Endothelial cell of umbilical vein (primary cell): Measurements from ENCODE around the gene SEMA3E. TPM values are rescaled to one million over a fixed set of nuclear protein-coding genes. Genes with fewer than 3 reads are reported as not detected.

Experiments
- BruUV-seq: library from RNA; stranded (reverse); fragments of 400-500 nt; replicated peaks from 2 replicates; lab custom pipeline; 2021; lab: Mats Ljungman, UMichigan
- CTCF ChIA-PET: fragments of 300-600, 350-600 bp; sonication (Branson Sonifier 250); formaldehyde crosslinking; loops from one replicate; lab custom pipeline; 2021; ENCODE audit warnings: antibody characterized with exemption, inconsistent platforms; lab: Charles Lee
- POLR2A ChIA-PET: fragments of 300-600, 350-600 bp; sonication (Branson Sonifier 250); formaldehyde crosslinking; loops from one replicate; lab custom pipeline; 2021; ENCODE audit warnings: antibody characterized with exemption, inconsistent platforms; lab: Charles Lee
- DNase-seq: peaks from one replicate; pipeline ENCODE4 v3.0.0-alpha.2; 2011; ENCODE audit warnings: low read depth, low spot score
- FAIRE-seq: peaks from 2 replicates; lab custom pipeline; 2011; peaks lifted over from hg19 to GRCh38; lab: Jason Lieb, UNC
- H2AFZ ChIP-seq: 2 replicates; pipeline ENCODE4 v1.6.0; 2012; ENCODE audit warnings: low read depth, low read length, control low read depth, inconsistent platforms
- H3K27ac ChIP-seq: 2 replicates; pipeline ENCODE4 v1.5.1; 2011; ENCODE audit warnings: low read depth, mild to moderate bottlenecking, control low read depth, low read length, moderate library complexity; ENCODE audit not compliant: insufficient read depth
- H3K27me3 ChIP-seq, 2 experiments: 2 replicates each; pipeline versions ENCODE4 v1.6.0 to v1.6.1; 2011; ENCODE audit warnings: low read length in 2 of 2, mixed read lengths in 1 of 2; ENCODE audit not compliant: control insufficient read depth in 2 of 2, insufficient read depth in 2 of 2
- H3K36me3 ChIP-seq, 2 experiments: 2 replicates in 1 of 2; 3 replicates in 1 of 2; pipeline ENCODE4 v1.5.1; 2011; ENCODE audit warnings: low read length in 2 of 2, mild to moderate bottlenecking in 1 of 2, moderate library complexity in 1 of 2; ENCODE audit not compliant: control insufficient read depth in 2 of 2, insufficient read depth in 2 of 2; ENCODE audit errors: extremely low read depth in 1 of 2
- H3K4me1 ChIP-seq: 3 replicates; pipeline ENCODE4 v1.5.1; 2011; ENCODE audit warnings: mild to moderate bottlenecking, low read length; ENCODE audit not compliant: control insufficient read depth, insufficient read depth; ENCODE audit errors: extremely low read depth
- H3K4me2 ChIP-seq: 2 replicates; pipeline ENCODE4 v1.6.1; 2011; ENCODE audit warnings: low read length, control low read depth, mixed read lengths; ENCODE audit not compliant: insufficient read depth
- H3K4me3 ChIP-seq, 3 experiments: fragments of 200-600 bp in 1 of 3; sonication (generic), shearing (Covaris generic) in 1 of 3; replicated peaks in 1 of 3; 2 replicates each; pipeline ENCODE4 v1.5.1; 2011 to 2016; ENCODE audit warnings: control low read depth in 3 of 3, low read length in 3 of 3, mild to moderate bottlenecking in 2 of 3, inconsistent platforms in 1 of 3, low read depth in 1 of 3, moderate library complexity in 1 of 3; ENCODE audit not compliant: insufficient read depth in 1 of 3
- H3K79me2 ChIP-seq: 2 replicates; pipeline ENCODE4 v1.6.0; 2012; ENCODE audit warnings: low read length, inconsistent platforms; ENCODE audit not compliant: control insufficient read depth, insufficient read depth
- H3K9ac ChIP-seq: replicated peaks from 2 replicates; pipeline ENCODE3; 2011; ENCODE audit warnings: low read length, control low read depth; ENCODE audit not compliant: insufficient read depth; ENCODE audit errors: extremely low read depth
- H3K9me1 ChIP-seq: replicated peaks from 3 replicates; pipeline ENCODE4 v1.6.0; 2011; ENCODE audit warnings: mild to moderate bottlenecking, low read length; ENCODE audit not compliant: control insufficient read depth, insufficient read depth; ENCODE audit errors: extremely low read depth
- H3K9me3 ChIP-seq: replicated peaks from 2 replicates; pipeline ENCODE4 v1.5.1; 2012; ENCODE audit warnings: low read length, inconsistent platforms; ENCODE audit not compliant: control insufficient read depth, insufficient read depth
- H4K20me1 ChIP-seq: replicated peaks from 2 replicates; pipeline ENCODE3; 2011; ENCODE audit warnings: mild to moderate bottlenecking, low read length; ENCODE audit not compliant: control insufficient read depth, insufficient read depth; ENCODE audit errors: extremely low read depth
- GATA2 ChIP-seq: IDR thresholded peaks from 2 replicates; pipeline ENCODE4 v1.7.0; 2011; ENCODE audit warnings: low read depth, mild to moderate bottlenecking, moderate library complexity, mixed read lengths, low read length; ENCODE audit not compliant: insufficient read length, insufficient read depth
- JUN ChIP-seq: IDR thresholded peaks from 2 replicates; pipeline ENCODE4 v1.6.1; 2011; ENCODE audit warnings: borderline replicate concordance, low read depth; ENCODE audit not compliant: insufficient read length, insufficient read depth
- MAX ChIP-seq: IDR thresholded peaks from 2 replicates; pipeline ENCODE4 v1.6.1; 2011; ENCODE audit not compliant: insufficient read depth, insufficient read length
- MYC ChIP-seq: IDR thresholded peaks from one replicate; pipeline ENCODE4 v1.6.1; 2011; ENCODE audit warnings: mild to moderate bottlenecking, low read depth, low read length
- POLR2A ChIP-seq: IDR thresholded peaks from 2 replicates; pipeline ENCODE4 v1.6.1; 2012; ENCODE audit warnings: low read depth, mild to moderate bottlenecking, control low read depth, low read length
- POLR2AphosphoS5 ChIP-seq: IDR thresholded peaks from 2 replicates; pipeline ENCODE4 v1.6.1; 2012; ENCODE audit warnings: low read depth, mild to moderate bottlenecking, control low read depth, low read length, moderate library complexity; ENCODE audit not compliant: insufficient read depth
- dilution Hi-C: fragments of 300-500 bp; cut with MboI; formaldehyde crosslinking; loops from one replicate; pipeline ENCODE4 v1.15.0; 2019; ENCODE audit warnings: low sequenced_read_pairs; ENCODE audit not compliant: extremely low pct_ligation_motif_present
- intact Hi-C: fragments of 100-400 bp; cut with micrococcal nuclease; formaldehyde crosslinking; loops from one replicate; pipeline ENCODE4 v1.10.0; 2022
- polyA plus RNA-seq, 4 experiments: library from polyadenylated mRNA; depleted of rRNA in 3 of 4; stranded (reverse) in 3 of 4; unstranded in 1 of 4; fragments of >200 nt; gene quantifications; 2 replicates each; pipeline versions ENCODE4 v1.2.1 to v1.2.3, GENCODE V29; 2011 to 2012; ENCODE audit warnings: missing spikeins in 1 of 4
- small RNA-seq: library from RNA; depleted of rRNA; stranded (forward); fragments of <200 nt; gene quantifications from one replicate; pipeline ENCODE3, GENCODE V24; 2012; ENCODE audit warnings: low replicate concordance, low read depth; ENCODE audit not compliant: insufficient read depth, insufficient read length
- total RNA-seq: library from RNA; stranded (reverse); gene quantifications from 2 replicates; pipeline ENCODE4 v1.2.3, GENCODE V29; 2021

The SEMA3E gene
- total and polyA plus RNA-seq, 2 donors (not counting 3 experiments of a cell fraction or from before 2014, with no cell fraction given), result not detected

GRCh38 chr7:83313931-83314330 lies 335.0 kb downstream of the SEMA3E start:
- no peaks in the 10 kb centered on the region for H3K36me3 ChIP-seq
- DNase-seq, result no peak
- FAIRE-seq, result no peak
- no peaks in the 10 kb centered on the region for H3K9me3 ChIP-seq
- intact Hi-C loops (no loop called here), dilution Hi-C loops (no loop called here)
- H3K4me3 ChIP-seq, result no peak overlapping the region
- H3K4me1 ChIP-seq, result no peaks in the 10 kb centered on the region
- no peak overlapping the region for H2AFZ ChIP-seq
- TF ChIP-seq GATA2, result no peak
- TF ChIP-seq JUN, result no peak
- no peak for TF ChIP-seq POLR2A
- TF ChIP-seq POLR2AphosphoS5, result no peak
- TF ChIP-seq MAX, result no peak
- TF ChIP-seq MYC, result no peak
- H3K9me1 ChIP-seq, result no peaks in the 10 kb centered on the region
- H3K9ac ChIP-seq, result no peak overlapping the region
- H3K79me2 ChIP-seq, result no peaks in the 10 kb centered on the region
- BruUV-seq, result no TSS peak
- no peaks in the 10 kb centered on the region for H3K27me3 ChIP-seq
- no peak overlapping the region for H3K27ac ChIP-seq
- H3K4me2 ChIP-seq, result no peak overlapping the region
- no peaks in the 10 kb centered on the region for H4K20me1 ChIP-seq
- ChIA-PET POLR2A (interaction anchor here (0.6 kb wide), 1 partner anchor 172 kb away, joined by 3 read pairs; no protein-coding TSS in a partner anchor), CTCF (interaction anchor here (1.8 kb wide), 1 partner anchor 46 kb away, joined by 4 read pairs; no protein-coding TSS in a partner anchor)

Small RNA genes within 50 kb of the gene (small RNA-seq; reads per million reads assigned to genes)
- gene AC079987.1, result not detected
